22Rv1 (cell line): Measurements from ENCODE around the gene DNAL4.

Experiments used
- ZFX ChIP-seq: fragments of 450-650 bp; IDR thresholded peaks from 2 replicates; pipeline ENCODE4 v1.6.1; 2017; ENCODE audit warnings: antibody characterized with exemption, borderline replicate concordance
- TF ChIP-seq, protein P1 (sequence below): fragments of 450-650 bp; IDR thresholded peaks from 2 replicates; pipeline ENCODE4 v1.5.1; 2017; ENCODE audit warnings: mild to moderate bottlenecking

DNA sequence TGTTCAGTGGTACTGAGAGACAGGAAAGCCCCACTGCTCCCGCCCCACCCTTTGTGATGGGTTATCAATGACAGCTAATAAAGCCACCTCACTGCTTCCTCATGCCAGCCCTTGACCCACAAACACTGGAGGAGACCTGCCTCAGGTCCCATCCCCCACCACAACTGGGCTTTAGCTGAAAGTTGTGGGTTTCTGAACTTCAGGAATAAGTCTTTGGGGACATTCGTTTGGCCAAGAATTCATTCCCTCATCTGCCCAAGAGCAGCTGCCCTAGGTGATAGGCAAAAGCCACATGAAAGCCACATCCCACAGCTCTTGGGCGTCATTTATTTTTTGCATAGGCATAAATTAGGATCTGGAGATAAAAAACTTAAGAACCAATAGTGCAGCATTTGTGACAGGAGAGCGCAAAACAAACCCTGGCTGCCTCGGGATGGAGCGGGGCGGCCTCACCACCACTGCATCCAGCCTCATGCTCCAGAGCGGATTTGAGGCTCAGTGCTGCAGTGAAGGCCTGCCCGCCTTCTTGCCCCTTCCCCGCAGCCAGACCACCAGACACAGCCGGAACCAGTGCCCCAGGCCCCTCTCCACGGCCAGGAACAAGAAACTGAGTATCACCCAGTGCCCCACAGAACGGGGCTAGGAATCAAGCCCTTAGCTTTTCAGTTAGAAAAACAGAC is 59.4 kb downstream of the DNAL4 start:
- TF ChIP-seq, protein P1, sequence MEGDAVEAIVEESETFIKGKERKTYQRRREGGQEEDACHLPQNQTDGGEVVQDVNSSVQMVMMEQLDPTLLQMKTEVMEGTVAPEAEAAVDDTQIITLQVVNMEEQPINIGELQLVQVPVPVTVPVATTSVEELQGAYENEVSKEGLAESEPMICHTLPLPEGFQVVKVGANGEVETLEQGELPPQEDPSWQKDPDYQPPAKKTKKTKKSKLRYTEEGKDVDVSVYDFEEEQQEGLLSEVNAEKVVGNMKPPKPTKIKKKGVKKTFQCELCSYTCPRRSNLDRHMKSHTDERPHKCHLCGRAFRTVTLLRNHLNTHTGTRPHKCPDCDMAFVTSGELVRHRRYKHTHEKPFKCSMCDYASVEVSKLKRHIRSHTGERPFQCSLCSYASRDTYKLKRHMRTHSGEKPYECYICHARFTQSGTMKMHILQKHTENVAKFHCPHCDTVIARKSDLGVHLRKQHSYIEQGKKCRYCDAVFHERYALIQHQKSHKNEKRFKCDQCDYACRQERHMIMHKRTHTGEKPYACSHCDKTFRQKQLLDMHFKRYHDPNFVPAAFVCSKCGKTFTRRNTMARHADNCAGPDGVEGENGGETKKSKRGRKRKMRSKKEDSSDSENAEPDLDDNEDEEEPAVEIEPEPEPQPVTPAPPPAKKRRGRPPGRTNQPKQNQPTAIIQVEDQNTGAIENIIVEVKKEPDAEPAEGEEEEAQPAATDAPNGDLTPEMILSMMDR, result no peak
- TF ChIP-seq ZFX, result no peak
